Colonic mucosa (tissue), 4 donors: ENCODE results near the gene FAM149A. TPM values are rescaled to one million over a fixed set of nuclear protein-coding genes. Genes with fewer than 3 reads are reported as not detected.

Experiments
- DNase-seq: peaks from one replicate; pipeline ENCODE4 v3.0.0-alpha.2; 2020
- H3K27ac ChIP-seq: fragments of 200-600 bp; one replicate; pipeline ENCODE4 v1.8.0; 2021
- H3K27me3 ChIP-seq: fragments of 200-600 bp; one replicate; pipeline ENCODE4 v1.8.0; 2021
- H3K36me3 ChIP-seq: fragments of 200-600 bp; one replicate; pipeline ENCODE4 v1.8.0; 2021
- H3K4me1 ChIP-seq: fragments of 200-600 bp; one replicate; pipeline ENCODE4 v1.8.0; 2021; ENCODE audit warnings: mild to moderate bottlenecking
- H3K4me3 ChIP-seq: fragments of 200-600 bp; one replicate; pipeline ENCODE4 v1.8.0; 2021
- H3K9ac ChIP-seq, 2 donors: one replicate each; pipeline ENCODE4 v1.7.0; 2013; ENCODE audit warnings: control low read depth in 2 of 2, low read depth in 2 of 2, low read length in 2 of 2
- H3K9me3 ChIP-seq: fragments of 200-600 bp; one replicate; pipeline ENCODE4 v1.8.0; 2021
- intact Hi-C: fragments of 100-400 bp; cut with DNase I; formaldehyde crosslinking; loops from one replicate; pipeline ENCODE4 v1.14.1; 2022
- total RNA-seq, 2 donors: library from RNA; stranded (reverse); fragmentation: NEBNext Ultra II Directional in 1 of 2; extraction: Animal tissue kit (Norgen Biotek cat#: 25700) in 1 of 2; gene quantifications; one replicate each; pipeline ENCODE4 v1.2.1, GENCODE V29; 2021
- TF ChIP-seq, protein P1 (sequence below): fragments of 200-600 bp; IDR thresholded peaks from one replicate; pipeline ENCODE4 v1.8.0; 2022; ENCODE audit warnings: antibody characterized with exemption, mild to moderate bottlenecking
- donor health status: healthy.
- donor health status: DM: no; HTN: no; CAD: no.
- donor health status: DM: no; HTN: no; CAD: no.

The FAM149A gene
- total RNA-seq, 2 donors from 2014 or later = 13.8 to 16.6 TPM

DNA sequence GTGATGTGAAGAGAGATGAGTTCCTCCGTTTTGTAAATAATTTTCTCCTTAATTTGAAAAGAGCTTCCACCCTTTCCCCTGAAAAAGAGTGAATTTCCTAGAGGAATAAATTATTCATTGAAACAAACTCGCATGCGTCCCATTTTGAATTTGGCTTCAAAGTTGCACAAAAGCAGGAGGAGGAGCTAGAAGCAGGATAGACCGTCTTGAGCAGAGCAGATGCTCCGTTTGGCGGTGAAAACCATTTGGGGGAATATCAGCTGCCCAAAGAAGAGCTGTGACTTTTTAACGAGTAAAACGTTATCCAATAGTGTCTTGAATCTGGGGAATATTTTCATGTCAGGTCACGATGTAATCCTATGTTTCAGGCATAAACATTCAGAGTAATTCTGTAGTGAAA lies 42.0 kb downstream of the FAM149A start:
- no peaks in the 10 kb centered on the region for H3K9me3 ChIP-seq
- no peaks in the 10 kb centered on the region for H3K27me3 ChIP-seq
- no peak overlapping the region for H3K9ac ChIP-seq
- H3K27ac ChIP-seq = no peak overlapping the region
- intact Hi-C loops = no loop called here
- no peaks in the 10 kb centered on the region for H3K36me3 ChIP-seq
- no peak overlapping the region for H3K4me3 ChIP-seq
- no peak for DNase-seq
- TF ChIP-seq, protein P1, sequence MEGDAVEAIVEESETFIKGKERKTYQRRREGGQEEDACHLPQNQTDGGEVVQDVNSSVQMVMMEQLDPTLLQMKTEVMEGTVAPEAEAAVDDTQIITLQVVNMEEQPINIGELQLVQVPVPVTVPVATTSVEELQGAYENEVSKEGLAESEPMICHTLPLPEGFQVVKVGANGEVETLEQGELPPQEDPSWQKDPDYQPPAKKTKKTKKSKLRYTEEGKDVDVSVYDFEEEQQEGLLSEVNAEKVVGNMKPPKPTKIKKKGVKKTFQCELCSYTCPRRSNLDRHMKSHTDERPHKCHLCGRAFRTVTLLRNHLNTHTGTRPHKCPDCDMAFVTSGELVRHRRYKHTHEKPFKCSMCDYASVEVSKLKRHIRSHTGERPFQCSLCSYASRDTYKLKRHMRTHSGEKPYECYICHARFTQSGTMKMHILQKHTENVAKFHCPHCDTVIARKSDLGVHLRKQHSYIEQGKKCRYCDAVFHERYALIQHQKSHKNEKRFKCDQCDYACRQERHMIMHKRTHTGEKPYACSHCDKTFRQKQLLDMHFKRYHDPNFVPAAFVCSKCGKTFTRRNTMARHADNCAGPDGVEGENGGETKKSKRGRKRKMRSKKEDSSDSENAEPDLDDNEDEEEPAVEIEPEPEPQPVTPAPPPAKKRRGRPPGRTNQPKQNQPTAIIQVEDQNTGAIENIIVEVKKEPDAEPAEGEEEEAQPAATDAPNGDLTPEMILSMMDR = no peak
- H3K4me1 ChIP-seq = no peaks in the 10 kb centered on the region

DNA sequence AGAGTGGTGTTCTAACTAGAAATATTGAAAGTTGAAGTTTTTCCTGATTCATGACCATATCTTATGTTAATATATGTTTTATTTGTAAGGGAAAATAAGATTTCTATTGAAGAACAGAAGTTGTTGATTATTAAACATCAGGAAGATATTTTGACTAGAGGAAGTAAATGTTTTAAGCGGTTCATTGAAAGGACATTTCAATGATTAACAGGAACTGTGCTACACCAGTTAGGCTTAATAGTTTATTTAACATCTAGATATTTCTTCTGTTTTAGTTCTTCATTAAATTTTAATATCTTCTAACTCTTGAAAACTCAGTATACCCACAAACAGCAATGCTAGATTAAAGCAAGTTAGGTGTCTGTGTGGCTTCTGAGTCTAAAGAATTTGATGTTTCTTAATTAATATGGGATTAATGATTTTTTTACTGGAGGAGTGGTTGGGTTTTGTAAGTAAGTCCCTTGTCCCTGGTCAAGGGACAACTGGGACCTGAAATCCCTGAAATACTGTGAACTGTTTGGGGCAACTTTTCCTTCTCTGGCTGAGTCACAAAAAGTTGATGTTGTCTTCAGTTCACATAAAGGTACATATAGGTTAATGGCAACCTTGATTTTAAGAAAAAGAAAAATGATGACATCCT lies 44.0 kb downstream of the FAM149A start:
- H3K9ac ChIP-seq = no peak overlapping the region
- H3K36me3 ChIP-seq = no peaks in the 10 kb centered on the region
- TF ChIP-seq, protein P1 = no peak
- H3K4me3 ChIP-seq = no peak overlapping the region
- no peaks in the 10 kb centered on the region for H3K4me1 ChIP-seq
- no peaks in the 10 kb centered on the region for H3K9me3 ChIP-seq
- H3K27me3 ChIP-seq = no peaks in the 10 kb centered on the region
- H3K27ac ChIP-seq = no peak overlapping the region
- intact Hi-C loops = no loop called here
- DNase-seq = no peak

DNA sequence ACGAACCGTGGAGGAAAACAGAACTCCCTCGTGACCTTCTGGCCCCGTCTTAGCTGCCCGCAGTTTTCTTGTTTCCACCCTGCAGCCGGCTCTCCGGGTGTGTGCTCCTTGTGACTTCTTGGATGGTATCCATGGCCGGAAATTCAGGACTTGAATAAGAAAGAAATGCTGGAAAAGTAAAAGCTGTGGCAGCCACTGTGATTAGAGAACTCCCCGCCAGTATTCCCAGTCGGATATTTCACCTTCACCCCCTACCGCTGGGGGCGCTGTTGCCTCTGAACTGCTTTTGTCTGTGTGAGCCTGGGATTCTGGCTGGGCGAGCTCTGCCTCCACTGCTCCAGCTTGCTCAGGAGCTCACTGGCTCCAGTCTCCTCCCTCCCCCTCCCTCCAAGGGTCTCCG lies 45.4 kb downstream of the FAM149A start:
- no peaks in the 10 kb centered on the region for H3K9me3 ChIP-seq
- peak; percentile 49 for DNase-seq
- TF ChIP-seq, protein P1 = no peak

DNA sequence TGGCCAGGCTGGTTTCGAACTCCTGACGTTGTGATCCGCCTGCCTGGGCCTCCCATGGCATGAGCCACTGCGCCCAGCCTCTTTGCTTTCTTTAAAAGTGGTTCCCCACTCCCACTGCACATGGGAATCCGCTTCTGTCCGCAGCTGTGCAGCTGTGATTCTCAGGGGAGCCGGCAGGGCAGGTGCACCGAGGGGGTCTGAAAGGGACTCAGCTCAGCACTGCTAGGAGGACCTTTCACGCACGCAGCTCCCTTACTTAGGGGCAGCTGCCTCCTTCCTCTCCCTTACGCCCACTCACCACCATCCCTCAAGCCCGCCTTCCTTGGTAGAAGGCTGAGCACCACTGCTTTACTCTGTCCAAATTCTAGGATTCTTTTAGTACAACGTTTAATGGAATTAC lies 46.4 kb downstream of the FAM149A start:
- H3K27me3 ChIP-seq = no peaks in the 10 kb centered on the region
- H3K9me3 ChIP-seq = no peaks in the 10 kb centered on the region
- no peaks in the 10 kb centered on the region for H3K36me3 ChIP-seq
- TF ChIP-seq, protein P1 = no peak
- H3K4me1 ChIP-seq = no peaks in the 10 kb centered on the region
- H3K4me3 ChIP-seq = no peak overlapping the region
- H3K27ac ChIP-seq = no peak overlapping the region
- no peak for DNase-seq
- intact Hi-C loops = no loop called here
- no peak overlapping the region for H3K9ac ChIP-seq

More for the DNA sequence above, 45.4 kb downstream of the FAM149A start:
- Histone ChIP-seq H3K36me3 (no peaks in the 10 kb centered on the region), H3K4me3 (no peak overlapping the region), H3K27me3 (no peaks in the 10 kb centered on the region), H3K9ac (no peak overlapping the region), H3K4me1 (no peaks in the 10 kb centered on the region), H3K27ac (no peak overlapping the region)
- intact Hi-C loops = no loop called here

DNA sequence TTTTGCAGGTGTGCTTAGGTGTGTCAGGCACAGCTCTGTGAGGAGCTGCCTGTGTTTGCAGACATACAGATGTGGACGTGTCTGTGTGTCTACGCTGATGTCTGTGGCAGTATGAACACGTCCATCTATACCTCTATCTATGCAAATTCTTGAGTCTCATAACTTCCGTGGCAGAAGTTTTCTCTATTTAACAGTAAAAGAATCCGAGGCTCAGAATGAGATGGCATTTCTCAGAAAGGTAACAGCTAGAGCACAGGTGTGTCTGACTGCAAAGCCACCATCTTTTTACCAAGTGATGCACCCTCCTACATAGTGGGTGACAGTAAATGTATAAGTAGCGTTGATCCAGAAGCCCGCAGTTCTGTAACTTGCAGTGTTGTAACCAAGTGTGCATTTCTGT lies 47.0 kb downstream of the FAM149A start:
- Histone ChIP-seq H3K4me3 (no peak overlapping the region), H3K27me3 (no peaks in the 10 kb centered on the region), H3K4me1 (no peaks in the 10 kb centered on the region), H3K36me3 (no peaks in the 10 kb centered on the region), H3K9ac (no peak overlapping the region), H3K9me3 (no peaks in the 10 kb centered on the region), H3K27ac (no peak overlapping the region)
- TF ChIP-seq, protein P1 = no peak
- no peak for DNase-seq
- intact Hi-C loops = no loop called here
